Mesenteric fat pad (tissue), 1 donor: ENCODE results near the gene GOLGA8R. TPM values are rescaled to one million over a fixed set of nuclear protein-coding genes. Genes with fewer than 3 reads are reported as not detected.
A peak's percentile ranks its signal among the peaks of the same experiment; 100 is the strongest.

ENCODE experiments used
- DNase-seq: peaks from one replicate; pipeline ENCODE4 v3.0.0-alpha.2; 2020; ENCODE audit warnings: low spot score
- total RNA-seq: library from RNA; stranded (reverse); fragmentation: NEBNext Ultra II Directional; extraction: Animal tissue kit (Norgen Biotek cat#: 25700); gene quantifications from one replicate; pipeline ENCODE4 v1.2.1, GENCODE V29; 2021
- donor health status: DM: yes; HTN: yes; CAD: no.

Gene GOLGA8R
- total RNA-seq, 1 donor from 2014 or later, result 2.6 TPM

DNA sequence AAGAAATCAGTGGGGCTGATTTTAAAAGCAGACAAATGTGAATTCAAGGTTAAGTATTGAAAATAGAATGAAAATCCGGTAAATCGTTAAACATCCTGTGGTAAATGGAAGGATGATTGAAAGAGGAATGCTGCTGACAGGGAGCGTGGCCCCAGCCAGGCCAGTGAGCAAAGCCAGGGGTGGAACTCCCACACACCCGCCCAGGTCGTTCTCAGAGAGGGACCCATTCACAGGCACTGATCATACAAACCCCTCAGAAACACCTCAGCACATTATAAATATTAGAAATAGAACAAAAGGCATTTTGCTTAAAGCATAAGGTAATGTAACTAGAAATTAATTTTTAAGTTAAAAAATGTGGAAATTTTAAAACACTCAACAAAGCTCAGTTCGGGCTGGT lies 59.0 kb downstream of the GOLGA8R start:
- DNase-seq, result peak; percentile 65

Other genes with a start within 250 kb of the GOLGA8R start
- 3.5 TPM for gene CHRFAM7A, start 20.7 kb downstream of the GOLGA8R start, total RNA-seq
- 0.96 TPM for gene GOLGA8Q, start 137.8 kb upstream of the GOLGA8R start, total RNA-seq
- gene GOLGA8H, start 189.8 kb upstream of the GOLGA8R start, total RNA-seq, result 0.45 TPM